HG02938 (cell line): ENCODE data around the gene ZC3H12D.
A peak's percentile ranks its signal among the peaks of the same experiment; 100 is the strongest.
"Not testable (repeated sequence)": the region's sequence is repeated elsewhere in the genome, so short reads cannot be mapped to it uniquely, and the experiment has no call there.

Experiments used
- ATAC-seq: cut with Tn5 transposase; IDR thresholded peaks from one replicate; pipeline ENCODE4 v1.9.1; 2021; ENCODE audit warnings: mild to moderate bottlenecking, moderate library complexity; ENCODE audit not compliant: unreplicated experiment

Gene ZC3H12D

GRCh38 chr6:149484733-149485700 lies at the start of gene ZC3H12D:
ZC3H12D (minus strand) TSS chr6:149485014; CDS start chr6:149474543, 10,471 bp downstream.
- peak; percentile 37 for ATAC-seq

- ATAC-seq: no peak
These were observed 44.8 kb upstream of the ZC3H12D start for GRCh38 chr6:149529650-149530049.

GRCh38 chr6:149515494-149515893 lies 30.7 kb upstream of the ZC3H12D start:
- ATAC-seq: no peak

- ATAC-seq: no peak
These were observed 29.1 kb upstream of the ZC3H12D start for GRCh38 chr6:149513915-149514314.

GRCh38 chr6:149510793-149511512 lies 26.1 kb upstream of the ZC3H12D start:
- no peak for ATAC-seq

- ATAC-seq: no peak
These were observed 23.7 kb upstream of the ZC3H12D start for GRCh38 chr6:149508485-149508884.

GRCh38 chr6:149503872-149504271 lies 19.1 kb upstream of the ZC3H12D start:
- no peak for ATAC-seq

GRCh38 chr6:149503276-149503675 lies 18.5 kb upstream of the ZC3H12D start:
- ATAC-seq: no peak

GRCh38 chr6:149501768-149502167 lies 17.0 kb upstream of the ZC3H12D start:
- no peak for ATAC-seq

- ATAC-seq: no peak
These were observed 16.4 kb upstream of the ZC3H12D start for GRCh38 chr6:149501201-149501600.

- ATAC-seq: no peak
These were observed 15.3 kb upstream of the ZC3H12D start for GRCh38 chr6:149500096-149500495.

GRCh38 chr6:149499066-149499465 lies 14.3 kb upstream of the ZC3H12D start:
- ATAC-seq: no peak

GRCh38 chr6:149497365-149497764 lies 12.6 kb upstream of the ZC3H12D start:
- ATAC-seq: no peak

- ATAC-seq: not testable (repeated sequence)
These were observed 11.8 kb upstream of the ZC3H12D start for GRCh38 chr6:149496597-149496996.

GRCh38 chr6:149495349-149496016 lies 10.7 kb upstream of the ZC3H12D start:
- ATAC-seq: not testable (repeated sequence)

GRCh38 chr6:149494810-149495209 lies 10.0 kb upstream of the ZC3H12D start:
- ATAC-seq: peak; percentile 75

- ATAC-seq: no peak
These were observed 9.0 kb upstream of the ZC3H12D start for GRCh38 chr6:149493761-149494320.

GRCh38 chr6:149492798-149493343 lies 8.1 kb upstream of the ZC3H12D start:
- ATAC-seq: no peak

- no peak for ATAC-seq
These were observed 5.2 kb upstream of the ZC3H12D start for GRCh38 chr6:149489967-149490366.

- no peak for ATAC-seq
These were observed 4.0 kb upstream of the ZC3H12D start for GRCh38 chr6:149488815-149489214.

- no peak for ATAC-seq
These were observed 2.5 kb upstream of the ZC3H12D start for GRCh38 chr6:149487316-149487715.
